Activated CD4-positive, alpha-beta T cell treated with anti-CD3 and anti-CD28 coated beads, Interleukin-2, amount 10 ng/mL, durations not matched to agents 24 days and 14 days (primary cell): Measurements from ENCODE around the gene TBCE. TPM values are rescaled to one million over a fixed set of nuclear protein-coding genes. Genes with fewer than 3 reads are reported as not detected.
"Not testable (repeated sequence)": the region's sequence is repeated elsewhere in the genome, so short reads cannot be mapped to it uniquely, and the experiment has no call there.

ENCODE experiments used
- DNase-seq: peaks from one replicate; pipeline ENCODE4 v3.0.0; 2022
- H3K27ac Mint-ChIP-seq: one replicate; pipeline ENCODE4 v1.8.0; 2022; ENCODE audit warnings: mild to moderate bottlenecking, mixed read lengths
- H3K27me3 Mint-ChIP-seq: one replicate; pipeline ENCODE4 v1.8.0; 2022; ENCODE audit warnings: mixed read lengths
- H3K36me3 Mint-ChIP-seq: one replicate; pipeline ENCODE4 v1.8.0; 2022; ENCODE audit warnings: low read depth, mild to moderate bottlenecking, mixed read lengths
- H3K4me1 Mint-ChIP-seq: one replicate; pipeline ENCODE4 v1.8.0; 2021; ENCODE audit warnings: mixed read lengths
- H3K4me3 Mint-ChIP-seq: one replicate; pipeline ENCODE4 v1.8.0; 2022; ENCODE audit warnings: mild to moderate bottlenecking, moderate library complexity, mixed read lengths
- H3K9me3 Mint-ChIP-seq: one replicate; pipeline ENCODE4 v1.8.0; 2021; ENCODE audit warnings: mixed read lengths
- intact Hi-C: fragments of 100-400 bp; cut with micrococcal nuclease; formaldehyde crosslinking; loops from one replicate; pipeline ENCODE4 v1.15.1; 2023
- total RNA-seq: library from RNA; stranded (reverse); gene quantifications from 2 replicates; pipeline ENCODE4 v1.2.3, GENCODE V29; 2022

Gene TBCE
- total RNA-seq, 1 donor from 2014 or later: 24.0 TPM

- H3K4me3 Mint-ChIP-seq: no peak overlapping the region
- peaks cover 12% of the 10 kb centered on the region for H3K4me1 Mint-ChIP-seq
- H3K36me3 Mint-ChIP-seq: peaks cover 7% of the 10 kb centered on the region
- intact Hi-C loops: no loop called here
- DNase-seq: no peak
- no peaks in the 10 kb centered on the region for H3K9me3 Mint-ChIP-seq
- H3K27ac Mint-ChIP-seq: no peak overlapping the region
- H3K27me3 Mint-ChIP-seq: no peaks in the 10 kb centered on the region
Observed at GRCh38 chr1:235465066-235465465, 97.8 kb downstream of the TBCE start.

- H3K9me3 Mint-ChIP-seq: no peaks in the 10 kb centered on the region
- no peaks in the 10 kb centered on the region for H3K27me3 Mint-ChIP-seq
- H3K4me3 Mint-ChIP-seq: no peak overlapping the region
- peaks cover 7% of the 10 kb centered on the region for H3K36me3 Mint-ChIP-seq
- no peak for DNase-seq
- intact Hi-C loops: no loop called here
- peaks cover 3% of the 10 kb centered on the region for H3K4me1 Mint-ChIP-seq
- H3K27ac Mint-ChIP-seq: no peak overlapping the region
Observed at GRCh38 chr1:235468004-235468403, 100.8 kb downstream of the TBCE start.

- intact Hi-C loops: no loop called here
- H3K9me3 Mint-ChIP-seq: no peaks in the 10 kb centered on the region
- no peaks in the 10 kb centered on the region for H3K27me3 Mint-ChIP-seq
- no peak overlapping the region for H3K4me3 Mint-ChIP-seq
- no peak overlapping the region for H3K27ac Mint-ChIP-seq
- peaks cover 3% of the 10 kb centered on the region for H3K4me1 Mint-ChIP-seq
- no peak for DNase-seq
- H3K36me3 Mint-ChIP-seq: peaks cover 7% of the 10 kb centered on the region
Observed at GRCh38 chr1:235468970-235469369, 101.7 kb downstream of the TBCE start.

- H3K4me1 Mint-ChIP-seq, intact Hi-C loops, H3K27me3 Mint-ChIP-seq, H3K36me3 Mint-ChIP-seq, H3K4me3 Mint-ChIP-seq, H3K9me3 Mint-ChIP-seq, H3K27ac Mint-ChIP-seq, DNase-seq: not testable (repeated sequence)
Observed at GRCh38 chr1:235469897-235470296, 102.7 kb downstream of the TBCE start.

GRCh38 chr1:235470741-235471439 lies 103.7 kb downstream of the TBCE start:
- H3K27me3 Mint-ChIP-seq: no peaks in the 10 kb centered on the region
- no peaks in the 10 kb centered on the region for H3K9me3 Mint-ChIP-seq
- H3K36me3 Mint-ChIP-seq: peaks cover 4% of the 10 kb centered on the region
- intact Hi-C loops: no loop called here
- DNase-seq: no peak
- no peak overlapping the region for H3K4me3 Mint-ChIP-seq
- H3K4me1 Mint-ChIP-seq: no peaks in the 10 kb centered on the region
- H3K27ac Mint-ChIP-seq: no peak overlapping the region

GRCh38 chr1:235473806-235474205 lies 106.6 kb downstream of the TBCE start:
- intact Hi-C loops: no loop called here
- H3K27ac Mint-ChIP-seq: no peak overlapping the region
- H3K27me3 Mint-ChIP-seq: no peaks in the 10 kb centered on the region
- DNase-seq: no peak
- H3K4me3 Mint-ChIP-seq: no peak overlapping the region
- no peaks in the 10 kb centered on the region for H3K4me1 Mint-ChIP-seq
- H3K36me3 Mint-ChIP-seq: peaks cover 11% of the 10 kb centered on the region
- no peaks in the 10 kb centered on the region for H3K9me3 Mint-ChIP-seq

- Mint-ChIP-seq H3K4me1 (no peaks in the 10 kb centered on the region), H3K27me3 (no peaks in the 10 kb centered on the region), H3K36me3 (peaks cover 28% of the 10 kb centered on the region), H3K4me3 (no peak overlapping the region), H3K27ac (no peak overlapping the region), H3K9me3 (no peaks in the 10 kb centered on the region)
- intact Hi-C loops: no loop called here
- DNase-seq: no peak
Observed at GRCh38 chr1:235483090-235483489, 115.9 kb downstream of the TBCE start.

GRCh38 chr1:235485558-235485957 lies 118.3 kb downstream of the TBCE start:
- H3K27ac Mint-ChIP-seq: no peak overlapping the region
- no peak for DNase-seq
- intact Hi-C loops: no loop called here
- H3K4me1 Mint-ChIP-seq: peaks cover 5% of the 10 kb centered on the region
- no peaks in the 10 kb centered on the region for H3K27me3 Mint-ChIP-seq
- no peak overlapping the region for H3K4me3 Mint-ChIP-seq
- peaks cover 15% of the 10 kb centered on the region for H3K36me3 Mint-ChIP-seq
- no peaks in the 10 kb centered on the region for H3K9me3 Mint-ChIP-seq

- DNase-seq: no peak
- H3K27me3 Mint-ChIP-seq: no peaks in the 10 kb centered on the region
- intact Hi-C loops: no loop called here
- no peak overlapping the region for H3K27ac Mint-ChIP-seq
- H3K4me3 Mint-ChIP-seq: no peak overlapping the region
- H3K4me1 Mint-ChIP-seq: peaks cover 5% of the 10 kb centered on the region
- no peaks in the 10 kb centered on the region for H3K9me3 Mint-ChIP-seq
- H3K36me3 Mint-ChIP-seq: peaks cover 13% of the 10 kb centered on the region
Observed at GRCh38 chr1:235486321-235486720, 119.1 kb downstream of the TBCE start.

GRCh38 chr1:235491644-235492043 lies 124.4 kb downstream of the TBCE start:
- Mint-ChIP-seq H3K9me3 (no peaks in the 10 kb centered on the region), H3K27ac (no peak overlapping the region), H3K36me3 (peaks cover 26% of the 10 kb centered on the region), H3K4me3 (no peak overlapping the region), H3K27me3 (no peaks in the 10 kb centered on the region), H3K4me1 (peaks cover 22% of the 10 kb centered on the region)
- DNase-seq: peak; percentile 49
- intact Hi-C loops: loop anchor here (1.0 kb wide), 1 partner anchor 151 kb away; no protein-coding TSS in a partner anchor

- Mint-ChIP-seq H3K4me3 (no peak overlapping the region), H3K27ac (no peak overlapping the region), H3K4me1 (peaks cover 21% of the 10 kb centered on the region)
Observed at GRCh38 chr1:235494531-235494930, 127.3 kb downstream of the TBCE start.

GRCh38 chr1:235495030-235495429 lies 127.8 kb downstream of the TBCE start:
- H3K27ac Mint-ChIP-seq: no peak overlapping the region
- H3K4me3 Mint-ChIP-seq: no peak overlapping the region
- DNase-seq: no peak
- H3K27me3 Mint-ChIP-seq: no peaks in the 10 kb centered on the region
- intact Hi-C loops: no loop called here
- H3K4me1 Mint-ChIP-seq: peaks cover 16% of the 10 kb centered on the region
- H3K9me3 Mint-ChIP-seq: no peaks in the 10 kb centered on the region
- peaks cover 26% of the 10 kb centered on the region for H3K36me3 Mint-ChIP-seq

More at GRCh38 chr1:235494531-235494930, 127.3 kb downstream of the TBCE start:
- DNase-seq: no peak
- H3K36me3 Mint-ChIP-seq: peaks cover 25% of the 10 kb centered on the region
- no peaks in the 10 kb centered on the region for H3K9me3 Mint-ChIP-seq
- no peaks in the 10 kb centered on the region for H3K27me3 Mint-ChIP-seq
- intact Hi-C loops: no loop called here

GRCh38 chr1:235495551-235495950 lies 128.3 kb downstream of the TBCE start:
- no peak for DNase-seq
- Mint-ChIP-seq H3K9me3 (no peaks in the 10 kb centered on the region), H3K4me3 (no peak overlapping the region), H3K27ac (no peak overlapping the region), H3K27me3 (no peaks in the 10 kb centered on the region), H3K36me3 (peaks cover 26% of the 10 kb centered on the region), H3K4me1 (peaks cover 18% of the 10 kb centered on the region)
- intact Hi-C loops: no loop called here

- Mint-ChIP-seq H3K9me3 (no peaks in the 10 kb centered on the region), H3K36me3 (peaks cover 10% of the 10 kb centered on the region), H3K4me3 (no peak overlapping the region), H3K27me3 (peaks cover 3% of the 10 kb centered on the region), H3K4me1 (peaks cover 23% of the 10 kb centered on the region), H3K27ac (no peak overlapping the region)
- peak; percentile 42 for DNase-seq
- intact Hi-C loops: loop anchor here (5.0 to 10.0 kb wide), 5 partner anchors 246 to 1014 kb away; partner anchors contain the start of genes ERO1B and IRF2BP2
Observed at GRCh38 chr1:235500971-235501540, 133.8 kb downstream of the TBCE start.
